ENCODE data around the gene PNPLA1. TPM values are rescaled to one million over a fixed set of nuclear protein-coding genes. Genes with fewer than 3 reads are reported as not detected.

Gene PNPLA1
- total RNA-seq, 1 donor from 2014 or later = 0.35 TPM

DNA sequence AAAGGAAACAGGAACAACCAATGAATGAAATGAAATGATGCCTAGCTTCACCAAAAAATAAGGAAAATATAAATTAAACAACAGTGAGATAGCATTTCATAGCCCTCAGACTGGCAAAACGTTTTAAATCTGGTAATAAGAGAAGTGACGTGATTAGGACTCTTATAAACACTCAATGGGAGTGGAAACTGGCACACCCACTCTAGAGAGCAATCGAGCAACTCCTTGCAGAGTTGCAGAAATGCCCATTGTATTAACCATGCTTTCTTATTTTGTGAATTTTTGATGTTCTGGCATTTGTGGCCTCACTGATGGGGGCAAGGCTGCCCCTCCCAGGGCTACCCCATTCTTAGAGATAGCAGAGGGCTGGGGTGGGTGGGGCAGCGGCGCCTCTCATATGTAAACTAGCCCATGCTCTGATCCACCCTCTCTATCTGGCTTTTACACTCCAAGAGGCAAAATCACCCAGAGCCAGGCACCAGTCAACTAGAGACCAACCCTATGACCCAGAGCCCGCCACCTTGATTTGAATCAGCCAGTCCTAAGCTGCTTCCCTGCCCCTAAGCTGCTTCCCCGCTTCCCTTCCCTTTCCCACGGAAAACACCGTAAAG is 6.4 kb upstream of the PNPLA1 start:
- H3K36me3 ChIP-seq = no peaks in the 10 kb centered on the region
- H3K9me3 ChIP-seq = peaks cover 7% of the 10 kb centered on the region
- ATAC-seq = no peak
- H3K27me3 ChIP-seq = no peaks in the 10 kb centered on the region
- H3K27ac ChIP-seq = no peak overlapping the region
- TF ChIP-seq, protein P1, sequence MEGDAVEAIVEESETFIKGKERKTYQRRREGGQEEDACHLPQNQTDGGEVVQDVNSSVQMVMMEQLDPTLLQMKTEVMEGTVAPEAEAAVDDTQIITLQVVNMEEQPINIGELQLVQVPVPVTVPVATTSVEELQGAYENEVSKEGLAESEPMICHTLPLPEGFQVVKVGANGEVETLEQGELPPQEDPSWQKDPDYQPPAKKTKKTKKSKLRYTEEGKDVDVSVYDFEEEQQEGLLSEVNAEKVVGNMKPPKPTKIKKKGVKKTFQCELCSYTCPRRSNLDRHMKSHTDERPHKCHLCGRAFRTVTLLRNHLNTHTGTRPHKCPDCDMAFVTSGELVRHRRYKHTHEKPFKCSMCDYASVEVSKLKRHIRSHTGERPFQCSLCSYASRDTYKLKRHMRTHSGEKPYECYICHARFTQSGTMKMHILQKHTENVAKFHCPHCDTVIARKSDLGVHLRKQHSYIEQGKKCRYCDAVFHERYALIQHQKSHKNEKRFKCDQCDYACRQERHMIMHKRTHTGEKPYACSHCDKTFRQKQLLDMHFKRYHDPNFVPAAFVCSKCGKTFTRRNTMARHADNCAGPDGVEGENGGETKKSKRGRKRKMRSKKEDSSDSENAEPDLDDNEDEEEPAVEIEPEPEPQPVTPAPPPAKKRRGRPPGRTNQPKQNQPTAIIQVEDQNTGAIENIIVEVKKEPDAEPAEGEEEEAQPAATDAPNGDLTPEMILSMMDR (IDR thresholded peaks at IDR 0.05) = no peak
- no peak for DNase-seq
- intact Hi-C loops (cut with DNase I) = no loop called here
- H3K4me3 ChIP-seq = no peak overlapping the region
- no peaks in the 10 kb centered on the region for H3K4me1 ChIP-seq

DNA sequence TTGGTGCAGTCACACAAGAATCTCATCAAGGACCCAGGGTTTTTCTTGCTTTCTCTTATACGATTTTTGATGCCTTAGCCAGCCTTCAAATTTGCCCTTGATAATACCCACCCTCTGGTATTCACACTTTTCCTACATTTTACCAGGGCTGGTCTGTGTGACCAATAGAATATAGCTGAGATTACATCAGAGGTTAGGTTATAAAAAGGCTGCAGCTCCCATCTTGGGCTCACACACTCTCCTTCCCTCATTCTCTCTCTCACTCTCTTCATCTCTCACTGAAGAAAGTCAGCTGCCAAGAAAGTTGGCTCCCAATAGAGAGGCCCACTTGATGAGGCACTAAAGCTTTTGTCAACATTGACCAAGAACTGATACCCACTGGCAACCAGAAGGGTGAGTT is 4.1 kb upstream of the PNPLA1 start:
- ATAC-seq = no peak
- H3K27me3 ChIP-seq = no peaks in the 10 kb centered on the region
- peaks cover 7% of the 10 kb centered on the region for H3K9me3 ChIP-seq
- no peaks in the 10 kb centered on the region for H3K36me3 ChIP-seq
- TF ChIP-seq, protein P1 (IDR thresholded peaks at IDR 0.05) = no peak
- intact Hi-C loops (cut with DNase I) = no loop called here
- DNase-seq = no peak
- H3K4me3 ChIP-seq = no peak overlapping the region
- no peak overlapping the region for H3K27ac ChIP-seq
- H3K4me1 ChIP-seq = no peaks in the 10 kb centered on the region

DNA sequence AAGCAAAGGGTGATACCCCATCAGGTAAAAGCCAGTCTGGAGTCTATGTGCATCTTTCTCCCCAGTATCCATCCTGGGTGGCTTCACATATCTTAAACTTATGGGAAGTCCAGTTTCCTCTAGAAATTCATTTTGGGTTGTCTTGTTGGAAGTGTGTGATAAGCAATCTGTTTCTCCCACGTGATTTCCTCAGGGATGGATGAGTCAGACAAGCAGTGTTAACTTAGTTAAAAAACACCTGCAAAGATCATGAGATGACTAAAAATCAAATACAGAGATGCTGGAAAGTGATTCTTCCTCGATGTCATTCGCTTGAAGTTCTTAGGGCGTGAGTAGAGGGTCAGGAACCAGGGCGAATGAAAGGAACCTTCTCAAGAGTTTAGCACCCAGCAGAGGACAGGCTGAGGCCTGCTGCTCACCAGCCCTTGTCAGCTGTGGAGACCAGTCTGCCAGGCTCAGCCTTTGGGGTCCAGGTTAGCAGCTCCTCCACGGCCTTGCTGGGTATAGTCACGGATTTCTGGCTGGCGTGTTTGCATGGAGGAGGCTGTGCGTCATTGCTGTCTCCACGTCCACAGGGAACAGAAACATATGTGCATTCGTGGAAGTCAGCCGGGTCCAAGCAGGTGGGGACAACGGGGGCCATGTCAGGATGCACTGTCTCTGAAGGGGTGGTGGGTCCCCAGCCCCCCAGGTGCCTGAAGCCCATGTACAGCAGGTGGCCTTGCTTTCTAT is 2.8 kb upstream of the PNPLA1 start:
- no peaks in the 10 kb centered on the region for H3K4me1 ChIP-seq
- H3K9me3 ChIP-seq = peaks cover 7% of the 10 kb centered on the region
- no peaks in the 10 kb centered on the region for H3K36me3 ChIP-seq
- intact Hi-C loops (cut with DNase I) = no loop called here
- DNase-seq (no peak), ATAC-seq (no peak)
- H3K27ac ChIP-seq = no peak overlapping the region
- TF ChIP-seq, protein P1 (IDR thresholded peaks at IDR 0.05) = no peak
- no peak overlapping the region for H3K4me3 ChIP-seq
- H3K27me3 ChIP-seq = no peaks in the 10 kb centered on the region

DNA sequence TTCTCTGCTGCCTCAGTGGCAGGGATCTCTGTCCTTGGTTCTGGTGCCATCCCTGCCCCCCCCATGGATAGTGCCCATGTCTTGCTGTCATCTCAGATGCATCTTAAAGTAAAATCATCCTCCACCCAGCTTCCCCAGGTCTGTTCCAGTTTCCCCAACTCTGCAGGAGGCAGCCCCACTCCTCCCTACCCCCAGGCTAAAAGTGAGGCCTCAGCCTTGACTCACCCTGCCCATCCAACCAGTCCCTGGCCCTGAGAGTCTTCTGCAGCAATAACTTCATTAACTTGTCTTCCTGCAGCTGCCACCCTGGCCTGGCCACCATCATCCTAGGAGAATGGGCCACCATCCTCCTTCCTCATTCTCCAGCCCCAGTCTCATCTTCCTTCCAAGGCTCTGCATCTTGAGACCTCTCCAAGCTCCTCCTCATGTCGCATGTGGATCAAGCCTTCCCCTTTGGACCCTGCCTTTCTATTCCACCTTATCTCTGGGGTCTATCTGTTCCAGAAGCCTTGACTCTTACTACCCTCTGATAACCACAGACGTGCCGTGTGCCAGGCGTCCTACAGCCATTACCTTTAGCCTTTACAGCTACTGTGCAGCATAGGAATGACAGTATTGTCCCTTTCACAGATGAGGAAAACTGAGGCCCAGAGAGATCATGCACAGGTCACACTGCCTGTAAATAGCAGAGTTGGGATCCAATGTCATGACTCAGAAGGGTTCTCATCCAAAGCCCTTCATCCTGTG is 2.0 kb upstream of the PNPLA1 start:
- Histone ChIP-seq H3K4me1 (no peaks in the 10 kb centered on the region), H3K27me3 (peaks cover 7% of the 10 kb centered on the region), H3K36me3 (no peaks in the 10 kb centered on the region), H3K9me3 (peaks cover 7% of the 10 kb centered on the region), H3K4me3 (no peak overlapping the region), H3K27ac (no peak overlapping the region)
- DNase-seq (no peak), ATAC-seq (no peak)
- intact Hi-C loops (cut with DNase I) = no loop called here
- TF ChIP-seq, protein P1 (IDR thresholded peaks at IDR 0.05) = no peak

DNA sequence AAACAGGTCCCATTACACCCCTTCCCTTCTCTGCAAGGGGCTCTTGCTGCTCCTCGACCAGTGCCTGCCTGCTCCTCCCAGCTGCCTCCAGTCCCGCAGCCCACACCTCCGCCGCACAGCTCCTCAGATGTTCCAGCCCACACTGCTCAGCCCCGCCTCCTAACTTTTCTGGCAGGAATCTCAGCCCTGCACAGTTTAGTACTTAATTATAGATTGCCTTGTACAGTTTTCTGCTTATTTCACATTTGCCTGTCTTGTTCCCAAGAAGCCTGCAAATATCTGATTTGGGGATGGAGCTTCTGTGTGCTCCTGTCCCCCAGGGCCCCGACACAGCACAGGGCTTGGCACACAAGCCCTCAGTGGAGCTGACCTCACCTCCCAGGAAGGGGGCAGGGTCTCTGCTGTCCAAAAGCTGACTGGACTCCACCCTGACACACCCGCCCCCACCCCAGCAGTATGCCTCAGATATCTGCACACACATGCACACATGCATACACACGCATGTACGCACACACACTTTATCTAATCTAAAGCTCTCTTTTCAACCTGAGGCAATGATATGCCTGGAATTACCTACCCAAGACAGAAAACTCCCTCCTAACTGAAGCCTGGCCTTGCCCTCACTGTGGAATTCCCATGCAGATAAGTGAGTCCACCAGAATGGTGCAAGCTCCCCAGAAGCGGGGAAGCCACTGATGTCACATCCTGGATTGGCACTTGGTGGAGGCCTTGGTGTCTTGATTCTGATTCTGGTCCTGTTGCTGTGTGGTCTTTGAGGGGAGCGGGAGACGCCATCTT is 1.2 kb upstream of the PNPLA1 start:
- TF ChIP-seq, protein P1 (IDR thresholded peaks at IDR 0.05) = no peak
- no peak overlapping the region for H3K4me3 ChIP-seq
- intact Hi-C loops (cut with DNase I) = no loop called here
- ATAC-seq (peak; percentile 53), DNase-seq (no peak)
- no peaks in the 10 kb centered on the region for H3K4me1 ChIP-seq
- H3K9me3 ChIP-seq = peaks cover 7% of the 10 kb centered on the region
- H3K27me3 ChIP-seq = peaks cover 11% of the 10 kb centered on the region
- no peaks in the 10 kb centered on the region for H3K36me3 ChIP-seq
- no peak overlapping the region for H3K27ac ChIP-seq
